GM18499 (cell line): ENCODE data around the gene TPSD1.
"Not testable (repeated sequence)": the region's sequence is repeated elsewhere in the genome, so short reads cannot be mapped to it uniquely, and the experiment has no call there.

Source experiments
- ATAC-seq: cut with Tn5 transposase; IDR thresholded peaks from one replicate; pipeline ENCODE4 v1.9.1; 2021; ENCODE audit warnings: moderate number of reproducible peaks; ENCODE audit not compliant: insufficient read depth, unreplicated experiment

The TPSD1 gene

DNA sequence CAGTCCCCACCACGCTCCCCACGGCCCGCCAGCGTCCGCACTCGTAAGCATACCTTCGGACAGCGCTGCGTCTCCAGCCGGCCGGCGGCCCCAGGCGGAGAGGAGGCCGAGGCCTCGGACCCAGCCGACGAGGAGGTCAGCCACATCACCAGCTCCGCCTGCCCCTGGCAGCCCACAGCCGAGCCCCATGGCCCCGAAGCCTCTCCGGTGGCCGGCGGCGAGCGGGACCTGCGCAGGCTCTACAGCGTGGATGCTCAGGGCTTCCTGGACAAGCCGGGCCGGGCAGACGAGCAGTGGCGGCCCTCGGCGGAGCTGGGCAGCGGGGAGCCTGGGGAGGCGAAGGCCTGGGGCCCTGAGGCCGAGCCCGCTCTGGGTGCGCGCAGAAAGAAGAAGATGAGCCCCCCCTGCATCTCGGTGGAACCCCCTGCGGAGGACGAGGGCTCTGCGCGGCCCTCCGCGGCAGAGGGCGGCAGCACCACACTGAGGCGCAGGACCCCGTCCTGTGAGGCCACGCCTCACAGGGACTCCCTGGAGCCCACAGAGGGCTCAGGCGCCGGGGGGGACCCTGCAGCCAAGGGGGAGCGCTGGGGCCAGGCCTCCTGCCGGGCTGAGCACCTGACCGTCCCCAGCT lies 35.7 kb upstream of the TPSD1 start:
- ATAC-seq = no peak

DNA sequence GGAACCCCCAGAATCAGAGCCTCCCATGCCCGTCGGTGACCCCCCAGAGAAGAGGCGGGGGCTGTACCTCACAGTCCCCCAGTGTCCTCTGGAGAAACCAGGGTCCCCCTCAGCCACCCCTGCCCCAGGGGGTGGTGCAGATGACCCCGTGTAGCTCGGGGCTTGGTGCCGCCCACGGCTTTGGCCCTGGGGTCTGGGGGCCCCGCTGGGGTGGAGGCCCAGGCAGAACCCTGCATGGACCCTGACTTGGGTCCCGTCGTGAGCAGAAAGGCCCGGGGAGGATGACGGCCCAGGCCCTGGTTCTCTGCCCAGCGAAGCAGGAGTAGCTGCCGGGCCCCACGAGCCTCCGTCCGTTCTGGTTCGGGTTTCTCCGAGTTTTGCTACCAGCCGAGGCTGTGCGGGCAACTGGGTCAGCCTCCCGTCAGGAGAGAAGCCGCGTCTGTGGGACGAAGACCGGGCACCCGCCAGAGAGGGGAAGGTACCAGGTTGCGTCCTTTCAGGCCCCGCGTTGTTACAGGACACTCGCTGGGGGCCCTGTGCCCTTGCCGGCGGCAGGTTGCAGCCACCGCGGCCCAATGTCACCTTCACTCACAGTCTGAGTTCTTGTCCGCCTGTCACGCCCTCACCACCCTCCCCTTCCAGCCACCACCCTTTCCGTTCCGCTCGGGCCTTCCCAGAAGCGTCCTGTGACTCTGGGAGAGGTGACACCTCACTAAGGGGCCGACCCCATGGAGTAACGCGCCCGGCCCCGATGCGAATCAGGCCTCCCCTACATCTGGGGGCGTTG lies 34.8 kb upstream of the TPSD1 start:
- ATAC-seq = no peak

DNA sequence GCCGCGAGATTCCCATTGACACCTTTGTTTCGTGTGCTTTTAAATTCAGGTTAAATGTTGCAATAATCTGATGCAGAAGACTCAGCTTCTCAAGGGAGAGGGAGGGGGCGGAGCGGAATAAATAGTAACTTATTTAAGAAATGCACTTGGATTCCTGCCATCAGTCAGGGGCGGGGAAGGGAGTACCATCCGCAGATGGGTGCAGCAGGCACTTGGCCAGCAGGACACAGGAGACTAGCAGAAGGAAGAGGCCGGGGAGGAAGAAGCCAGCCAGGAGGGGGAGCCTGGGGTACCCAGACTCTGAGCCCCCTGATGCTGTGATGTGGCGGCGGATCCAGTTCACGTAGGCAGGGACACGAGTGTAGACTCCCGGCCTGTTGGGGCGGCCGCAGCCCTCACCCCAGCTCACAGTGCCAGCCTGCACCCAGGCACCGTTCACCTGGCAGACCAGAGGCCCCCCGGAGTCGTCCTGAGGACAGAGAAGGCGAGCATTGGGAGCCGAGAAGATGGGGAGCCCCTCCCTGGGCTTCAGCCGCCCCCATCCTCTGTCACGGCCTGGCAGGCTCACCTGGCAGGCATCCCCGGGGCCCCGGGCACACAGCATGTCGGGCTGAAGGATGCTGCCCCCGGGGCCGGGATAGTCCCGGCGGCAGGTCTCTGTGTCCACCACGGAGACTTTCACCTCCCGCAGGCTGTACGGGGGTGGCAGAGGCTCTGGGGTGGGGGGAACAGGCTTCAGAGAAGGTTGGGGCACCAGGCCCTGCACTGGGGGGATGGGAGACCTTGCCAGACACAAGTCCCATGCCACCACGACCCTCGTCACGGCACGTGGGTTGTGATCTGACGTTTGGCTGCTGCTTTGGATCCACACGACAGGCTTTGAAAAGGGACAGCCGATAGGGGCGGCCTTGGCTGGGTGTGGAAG lies 34.0 kb upstream of the TPSD1 start:
- no peak for ATAC-seq

GRCh38 chr16:1222553-1223354 lies 33.1 kb upstream of the TPSD1 start:
- no peak for ATAC-seq

DNA sequence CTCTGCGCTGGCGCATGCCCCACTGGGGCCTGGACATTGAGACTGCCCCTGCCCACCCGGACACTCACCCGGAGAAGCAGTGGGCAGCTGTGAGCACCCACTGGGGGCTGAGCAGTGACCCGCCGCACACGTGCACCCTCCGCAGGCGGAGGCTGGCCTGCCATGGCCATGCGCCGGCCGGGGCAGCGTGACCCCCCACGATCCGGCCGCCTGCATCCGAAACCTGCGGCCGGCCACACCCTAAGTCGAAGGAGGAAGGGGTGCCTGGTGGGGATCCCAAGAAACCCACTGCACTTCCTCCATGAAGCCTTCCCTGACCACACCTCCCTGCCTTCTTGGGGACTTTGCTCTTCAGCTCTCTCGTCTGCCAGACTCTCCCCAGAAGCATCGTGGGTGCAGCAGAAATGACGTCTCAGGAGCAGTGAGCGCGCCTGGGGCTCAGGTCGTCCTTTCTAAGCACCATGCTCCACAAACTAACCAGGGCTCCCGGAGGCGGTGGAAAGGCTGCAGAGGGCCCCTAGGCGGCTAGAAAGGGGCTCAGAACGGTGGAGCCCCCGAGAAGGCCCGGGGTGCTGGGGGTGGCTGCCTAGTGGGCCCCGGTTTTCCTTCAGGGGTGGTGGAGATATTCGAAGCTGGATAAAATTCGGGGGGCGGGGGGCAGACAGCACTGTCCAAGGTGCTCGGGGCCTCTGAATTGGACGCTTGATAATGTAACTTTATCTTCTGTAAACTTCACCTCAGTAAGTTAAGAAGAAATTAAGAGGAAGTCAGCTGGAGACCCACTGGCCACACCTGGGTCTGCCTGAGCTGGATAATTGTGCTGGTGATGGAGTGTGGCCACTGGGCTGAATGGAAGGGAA lies 32.3 kb upstream of the TPSD1 start:
- no peak for ATAC-seq

DNA sequence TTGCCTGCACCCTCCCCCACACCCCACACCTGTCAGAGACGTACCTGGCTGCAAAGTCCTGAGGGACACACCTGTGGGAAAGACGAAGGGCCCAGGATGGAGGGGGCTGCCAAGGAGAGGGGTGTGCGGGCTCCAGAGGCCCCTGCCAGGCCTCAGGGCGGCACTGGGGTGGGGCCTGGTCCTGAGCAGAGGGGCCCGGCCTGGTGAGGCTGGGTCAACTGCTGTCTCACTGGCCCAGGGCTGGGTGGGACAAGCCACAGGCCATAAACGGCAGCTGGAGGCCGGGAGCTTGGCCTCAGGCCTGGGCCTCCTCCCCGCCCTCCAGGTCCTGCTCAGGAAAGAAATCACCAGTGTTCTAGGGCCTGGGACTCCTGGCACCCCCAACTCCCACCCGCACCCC lies 31.3 kb upstream of the TPSD1 start:
- ATAC-seq = no peak

DNA sequence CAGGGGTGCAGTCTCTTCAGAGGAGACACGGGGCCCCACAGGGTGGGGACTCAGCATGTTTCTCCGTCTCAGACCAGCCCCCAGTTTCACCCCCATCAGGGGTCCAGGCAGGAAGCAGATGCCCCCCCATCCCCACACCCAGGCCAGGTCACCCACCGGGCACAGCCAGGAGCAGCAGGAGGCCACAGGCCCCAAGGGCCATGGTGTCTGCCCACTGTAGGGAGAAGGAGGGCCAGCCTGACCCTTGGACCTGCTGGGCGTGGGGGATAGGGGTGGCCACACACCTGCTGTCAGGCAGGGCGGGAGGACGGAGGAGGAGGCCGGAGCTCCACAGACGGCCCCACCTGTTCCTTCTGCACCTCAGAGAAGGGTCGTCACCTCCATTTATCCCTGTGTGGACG lies 30.8 kb upstream of the TPSD1 start, which contains the start of gene TPSG1:
Gene TPSG1, minus strand, starts transcription at position 218 of the 401 bp plus-strand sequence. Its CDS starts 16 bp downstream, at position 202.
- no peak for ATAC-seq

GRCh38 chr16:1225728-1226311 lies 30.0 kb upstream of the TPSD1 start:
- ATAC-seq = not testable (repeated sequence)

DNA sequence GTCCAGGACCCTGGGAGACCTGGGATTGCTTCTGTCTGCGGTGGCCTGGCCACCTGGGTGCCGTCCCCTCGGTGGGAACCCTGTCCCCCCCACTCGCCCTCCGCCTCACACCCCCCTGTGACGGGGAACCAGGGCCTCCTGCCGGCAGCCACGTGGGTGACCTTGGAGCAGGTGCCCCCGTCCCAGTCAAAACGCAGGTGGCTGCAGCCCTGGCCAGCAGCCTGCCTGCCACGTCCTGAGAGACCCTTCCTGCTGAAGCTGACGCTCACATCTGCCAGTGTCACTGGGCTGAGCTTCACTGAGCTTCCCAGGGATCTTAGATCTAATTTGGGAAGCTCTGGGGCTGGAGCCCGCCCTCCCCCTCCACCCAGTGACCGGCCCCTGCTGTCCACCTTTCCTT lies 29.2 kb upstream of the TPSD1 start:
- not testable (repeated sequence) for ATAC-seq

DNA sequence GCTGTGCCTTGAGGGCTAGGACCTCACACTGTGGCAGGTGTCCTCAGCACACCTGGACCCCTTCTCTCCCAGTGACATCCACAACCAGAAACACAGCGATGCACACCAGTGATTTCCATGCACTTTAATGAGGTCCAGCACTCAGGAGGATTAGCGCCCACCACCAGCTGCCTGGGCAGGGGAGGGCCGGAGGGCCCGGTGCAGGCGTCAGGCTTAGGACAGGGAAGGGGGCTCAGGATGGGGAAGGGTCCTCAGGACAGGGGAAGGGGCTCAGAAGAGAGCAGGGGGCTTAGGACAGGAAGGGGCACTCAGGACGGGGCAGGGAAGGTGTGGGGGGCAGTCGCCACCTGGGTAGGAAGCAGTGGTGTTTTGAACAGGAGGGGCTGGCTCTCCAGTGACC lies 27.6 kb upstream of the TPSD1 start:
- not testable (repeated sequence) for ATAC-seq

DNA sequence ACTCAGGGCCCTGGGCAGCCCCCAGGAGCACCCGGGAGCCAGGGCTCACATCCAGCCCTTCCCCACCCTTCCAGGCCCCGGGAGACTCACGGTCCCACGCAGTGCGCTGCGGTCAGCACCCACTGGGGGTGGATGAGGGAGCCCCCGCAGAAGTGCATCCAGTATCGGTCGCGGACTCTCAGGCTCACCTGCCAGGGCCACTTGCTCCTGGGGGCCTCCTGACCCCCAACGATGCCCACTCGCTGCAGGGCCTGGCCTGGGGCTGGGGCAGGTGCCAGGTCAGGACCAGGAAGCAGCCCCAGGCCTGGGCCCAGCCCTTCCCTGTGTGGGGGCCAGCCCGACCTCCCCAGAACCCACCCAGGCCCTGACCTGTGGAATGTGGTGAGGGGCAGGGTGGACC lies 26.4 kb upstream of the TPSD1 start:
- not testable (repeated sequence) for ATAC-seq

GRCh38 chr16:1230084-1230470 lies 25.8 kb upstream of the TPSD1 start, which contains the start of gene TPSB2:
Gene TPSB2 (minus strand): TSS chr16:1230184. CDS start chr16:1229951, 233 bp downstream.
- ATAC-seq = not testable (repeated sequence)

- ATAC-seq = not testable (repeated sequence)
Measured at GRCh38 chr16:1230471-1231212, 25.2 kb upstream of the TPSD1 start.

DNA sequence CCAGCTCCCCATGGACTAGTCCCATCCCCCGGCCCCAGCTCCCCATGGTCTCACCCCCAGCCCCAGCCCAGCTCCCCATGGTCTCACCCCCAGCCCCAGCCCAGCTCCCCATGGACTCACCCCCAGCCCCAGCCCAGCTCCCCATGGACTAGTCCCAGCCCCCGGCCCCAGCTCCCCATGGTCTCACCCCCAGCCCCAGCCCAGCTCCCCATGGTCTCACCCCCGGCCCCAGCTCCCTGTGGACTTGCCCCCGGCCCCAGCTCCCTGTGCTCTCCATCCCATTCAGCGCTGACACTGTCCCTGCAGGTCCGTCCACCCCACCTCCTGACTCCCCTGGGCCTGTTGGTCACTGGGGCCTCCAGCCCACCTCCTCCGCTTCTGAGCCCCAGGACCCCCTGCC lies 24.6 kb upstream of the TPSD1 start:
- ATAC-seq = not testable (repeated sequence)

GRCh38 chr16:1232049-1232748 lies 23.7 kb upstream of the TPSD1 start:
- not testable (repeated sequence) for ATAC-seq

- ATAC-seq = not testable (repeated sequence)
Measured at GRCh38 chr16:1236659-1237058, 19.2 kb upstream of the TPSD1 start.

GRCh38 chr16:1237990-1238389 lies 17.9 kb upstream of the TPSD1 start:
- ATAC-seq = no peak
